Endothelial cell of umbilical vein (primary cell): ENCODE results near the gene CEACAM4. TPM values are rescaled to one million over a fixed set of nuclear protein-coding genes. Genes with fewer than 3 reads are reported as not detected.

Experiments
- BruUV-seq: library from RNA; stranded (reverse); fragments of 400-500 nt; replicated peaks from 2 replicates; lab custom pipeline; 2021; lab: Mats Ljungman, UMichigan
- CTCF ChIA-PET: fragments of 300-600, 350-600 bp; sonication (Branson Sonifier 250); formaldehyde crosslinking; loops from one replicate; lab custom pipeline; 2021; ENCODE audit warnings: antibody characterized with exemption, inconsistent platforms; lab: Charles Lee
- POLR2A ChIA-PET: fragments of 300-600, 350-600 bp; sonication (Branson Sonifier 250); formaldehyde crosslinking; loops from one replicate; lab custom pipeline; 2021; ENCODE audit warnings: antibody characterized with exemption, inconsistent platforms; lab: Charles Lee
- DNase-seq: peaks from one replicate; pipeline ENCODE4 v3.0.0-alpha.2; 2011; ENCODE audit warnings: low read depth, low spot score
- FAIRE-seq: peaks from 2 replicates; lab custom pipeline; 2011; peaks lifted over from hg19 to GRCh38; lab: Jason Lieb, UNC
- H2AFZ ChIP-seq: 2 replicates; pipeline ENCODE4 v1.6.0; 2012; ENCODE audit warnings: low read depth, low read length, control low read depth, inconsistent platforms
- H3K27ac ChIP-seq: 2 replicates; pipeline ENCODE4 v1.5.1; 2011; ENCODE audit warnings: low read depth, mild to moderate bottlenecking, control low read depth, low read length, moderate library complexity; ENCODE audit not compliant: insufficient read depth
- H3K27me3 ChIP-seq, 2 experiments: 2 replicates each; pipeline versions ENCODE4 v1.6.0 to v1.6.1; 2011; ENCODE audit warnings: low read length in 2 of 2, mixed read lengths in 1 of 2; ENCODE audit not compliant: control insufficient read depth in 2 of 2, insufficient read depth in 2 of 2
- H3K36me3 ChIP-seq, 2 experiments: 2 replicates in 1 of 2; 3 replicates in 1 of 2; pipeline ENCODE4 v1.5.1; 2011; ENCODE audit warnings: low read length in 2 of 2, mild to moderate bottlenecking in 1 of 2, moderate library complexity in 1 of 2; ENCODE audit not compliant: control insufficient read depth in 2 of 2, insufficient read depth in 2 of 2; ENCODE audit errors: extremely low read depth in 1 of 2
- H3K4me1 ChIP-seq: 3 replicates; pipeline ENCODE4 v1.5.1; 2011; ENCODE audit warnings: mild to moderate bottlenecking, low read length; ENCODE audit not compliant: control insufficient read depth, insufficient read depth; ENCODE audit errors: extremely low read depth
- H3K4me2 ChIP-seq: 2 replicates; pipeline ENCODE4 v1.6.1; 2011; ENCODE audit warnings: low read length, control low read depth, mixed read lengths; ENCODE audit not compliant: insufficient read depth
- H3K4me3 ChIP-seq, 3 experiments: fragments of 200-600 bp in 1 of 3; sonication (generic), shearing (Covaris generic) in 1 of 3; replicated peaks in 1 of 3; 2 replicates each; pipeline ENCODE4 v1.5.1; 2011 to 2016; ENCODE audit warnings: control low read depth in 3 of 3, low read length in 3 of 3, mild to moderate bottlenecking in 2 of 3, inconsistent platforms in 1 of 3, low read depth in 1 of 3, moderate library complexity in 1 of 3; ENCODE audit not compliant: insufficient read depth in 1 of 3
- H3K79me2 ChIP-seq: 2 replicates; pipeline ENCODE4 v1.6.0; 2012; ENCODE audit warnings: low read length, inconsistent platforms; ENCODE audit not compliant: control insufficient read depth, insufficient read depth
- H3K9ac ChIP-seq: replicated peaks from 2 replicates; pipeline ENCODE3; 2011; ENCODE audit warnings: low read length, control low read depth; ENCODE audit not compliant: insufficient read depth; ENCODE audit errors: extremely low read depth
- H3K9me1 ChIP-seq: replicated peaks from 3 replicates; pipeline ENCODE4 v1.6.0; 2011; ENCODE audit warnings: mild to moderate bottlenecking, low read length; ENCODE audit not compliant: control insufficient read depth, insufficient read depth; ENCODE audit errors: extremely low read depth
- H3K9me3 ChIP-seq: replicated peaks from 2 replicates; pipeline ENCODE4 v1.5.1; 2012; ENCODE audit warnings: low read length, inconsistent platforms; ENCODE audit not compliant: control insufficient read depth, insufficient read depth
- H4K20me1 ChIP-seq: replicated peaks from 2 replicates; pipeline ENCODE3; 2011; ENCODE audit warnings: mild to moderate bottlenecking, low read length; ENCODE audit not compliant: control insufficient read depth, insufficient read depth; ENCODE audit errors: extremely low read depth
- GATA2 ChIP-seq: IDR thresholded peaks from 2 replicates; pipeline ENCODE4 v1.7.0; 2011; ENCODE audit warnings: low read depth, mild to moderate bottlenecking, moderate library complexity, mixed read lengths, low read length; ENCODE audit not compliant: insufficient read length, insufficient read depth
- JUN ChIP-seq: IDR thresholded peaks from 2 replicates; pipeline ENCODE4 v1.6.1; 2011; ENCODE audit warnings: borderline replicate concordance, low read depth; ENCODE audit not compliant: insufficient read length, insufficient read depth
- POLR2AphosphoS5 ChIP-seq: IDR thresholded peaks from 2 replicates; pipeline ENCODE4 v1.6.1; 2012; ENCODE audit warnings: low read depth, mild to moderate bottlenecking, control low read depth, low read length, moderate library complexity; ENCODE audit not compliant: insufficient read depth
- dilution Hi-C: fragments of 300-500 bp; cut with MboI; formaldehyde crosslinking; loops from one replicate; pipeline ENCODE4 v1.15.0; 2019; ENCODE audit warnings: low sequenced_read_pairs; ENCODE audit not compliant: extremely low pct_ligation_motif_present
- intact Hi-C: fragments of 100-400 bp; cut with micrococcal nuclease; formaldehyde crosslinking; loops from one replicate; pipeline ENCODE4 v1.10.0; 2022
- polyA plus RNA-seq, 4 experiments: library from polyadenylated mRNA; depleted of rRNA in 3 of 4; stranded (reverse) in 3 of 4; unstranded in 1 of 4; fragments of >200 nt; gene quantifications; 2 replicates each; pipeline versions ENCODE4 v1.2.1 to v1.2.3, GENCODE V29; 2011 to 2012; ENCODE audit warnings: missing spikeins in 1 of 4
- total RNA-seq: library from RNA; stranded (reverse); gene quantifications from 2 replicates; pipeline ENCODE4 v1.2.3, GENCODE V29; 2021
- TF ChIP-seq, protein P1 (sequence below): IDR thresholded peaks from 2 replicates; pipeline ENCODE4 v1.6.1; 2011; ENCODE audit not compliant: insufficient read depth, insufficient read length
- TF ChIP-seq, protein P2 (sequence below), 2 donors: IDR thresholded peaks; 1 replicate in 1 of 2; 2 replicates in 1 of 2; pipeline ENCODE4 v1.5.1; 2011; ENCODE audit warnings: low read length in 2 of 2, mild to moderate bottlenecking in 2 of 2, moderate library complexity in 2 of 2, control low read depth in 1 of 2, inconsistent platforms in 1 of 2, low read depth in 1 of 2; ENCODE audit not compliant: insufficient read depth in 1 of 2; ENCODE audit errors: extremely low read depth in 1 of 2

The CEACAM4 gene
- total and polyA plus RNA-seq, 2 donors (not counting 3 experiments of a cell fraction or from before 2014, with no cell fraction given) = not detected

DNA sequence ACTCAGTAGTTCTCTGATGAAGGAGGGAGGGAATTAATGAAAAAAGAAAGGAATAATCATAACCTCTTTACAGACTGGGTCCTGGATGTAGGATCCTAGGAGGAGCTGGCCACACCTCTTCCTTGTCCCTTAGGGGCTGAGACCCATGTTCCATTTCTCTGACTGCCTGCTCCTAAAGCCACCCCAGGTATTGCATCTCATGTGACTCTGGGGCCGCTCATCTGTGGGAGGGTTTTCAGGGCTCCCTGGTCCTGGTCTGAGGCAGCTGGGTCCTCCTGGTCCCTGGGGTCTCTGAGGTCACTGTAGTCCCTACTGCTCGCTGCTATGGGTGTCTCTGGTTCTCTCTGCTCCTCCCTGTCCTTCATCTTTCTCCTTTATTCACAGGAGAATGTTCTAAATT, 48.0 kb downstream of the CEACAM4 start:
- Histone ChIP-seq H3K27me3 (peaks cover 1 to 13% of the 10 kb centered on the region in 2 experiments), H3K9me1 (no peaks in the 10 kb centered on the region), H3K27ac (no peak overlapping the region), H3K4me1 (no peaks in the 10 kb centered on the region), H2AFZ (no peak overlapping the region), H4K20me1 (no peaks in the 10 kb centered on the region), H3K9ac (no peak overlapping the region), H3K4me2 (no peak overlapping the region), H3K36me3 (no peaks in the 10 kb centered on the region), H3K4me3 (no peak overlapping the region), H3K9me3 (no peaks in the 10 kb centered on the region), H3K79me2 (no peaks in the 10 kb centered on the region)
- ChIA-PET CTCF (interaction anchor here (1.0 to 1.1 kb wide), 2 partner anchors 16 to 18 kb away, joined by 3 read pairs; no protein-coding TSS in a partner anchor), POLR2A (no interaction called here)
- TF ChIP-seq JUN (no peak), POLR2AphosphoS5 (no peak), GATA2 (no peak)
- TF ChIP-seq, protein P1, sequence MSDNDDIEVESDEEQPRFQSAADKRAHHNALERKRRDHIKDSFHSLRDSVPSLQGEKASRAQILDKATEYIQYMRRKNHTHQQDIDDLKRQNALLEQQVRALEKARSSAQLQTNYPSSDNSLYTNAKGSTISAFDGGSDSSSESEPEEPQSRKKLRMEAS = no peak
- TF ChIP-seq, protein P2, sequence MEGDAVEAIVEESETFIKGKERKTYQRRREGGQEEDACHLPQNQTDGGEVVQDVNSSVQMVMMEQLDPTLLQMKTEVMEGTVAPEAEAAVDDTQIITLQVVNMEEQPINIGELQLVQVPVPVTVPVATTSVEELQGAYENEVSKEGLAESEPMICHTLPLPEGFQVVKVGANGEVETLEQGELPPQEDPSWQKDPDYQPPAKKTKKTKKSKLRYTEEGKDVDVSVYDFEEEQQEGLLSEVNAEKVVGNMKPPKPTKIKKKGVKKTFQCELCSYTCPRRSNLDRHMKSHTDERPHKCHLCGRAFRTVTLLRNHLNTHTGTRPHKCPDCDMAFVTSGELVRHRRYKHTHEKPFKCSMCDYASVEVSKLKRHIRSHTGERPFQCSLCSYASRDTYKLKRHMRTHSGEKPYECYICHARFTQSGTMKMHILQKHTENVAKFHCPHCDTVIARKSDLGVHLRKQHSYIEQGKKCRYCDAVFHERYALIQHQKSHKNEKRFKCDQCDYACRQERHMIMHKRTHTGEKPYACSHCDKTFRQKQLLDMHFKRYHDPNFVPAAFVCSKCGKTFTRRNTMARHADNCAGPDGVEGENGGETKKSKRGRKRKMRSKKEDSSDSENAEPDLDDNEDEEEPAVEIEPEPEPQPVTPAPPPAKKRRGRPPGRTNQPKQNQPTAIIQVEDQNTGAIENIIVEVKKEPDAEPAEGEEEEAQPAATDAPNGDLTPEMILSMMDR (IDR thresholded peaks at IDR 0.05; ENCODE audit: extremely low read depth in 1 of 2, insufficient read depth in 1 of 2, low read depth in 1 of 2, low read length in 2 of 2) = no peak
- BruUV-seq = no TSS peak
- intact Hi-C loops (no loop called here), dilution Hi-C loops (no loop called here)
- FAIRE-seq (no peak), DNase-seq (no peak)
